ENCODE data around the gene SOX6.

DNA sequence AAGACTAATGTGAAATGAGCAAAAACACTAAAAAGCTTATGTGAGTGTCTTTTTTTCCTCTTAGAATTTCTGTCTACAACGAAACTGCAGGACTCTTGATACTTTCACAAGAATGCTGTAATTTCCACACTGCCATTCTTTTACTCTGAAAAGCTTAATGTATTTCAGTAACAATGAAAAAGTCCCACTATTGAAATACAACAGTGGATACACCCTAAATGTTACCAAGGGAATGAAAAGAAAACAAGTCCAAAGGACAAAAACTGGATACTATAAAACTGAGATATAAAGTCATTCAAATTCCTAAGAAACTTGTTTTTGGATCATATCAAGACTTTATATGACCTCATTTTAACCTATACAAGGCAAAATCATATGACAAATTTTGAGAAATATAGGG lies 77.4 kb downstream of the SOX6 start:
- TF ChIP-seq, protein P1, sequence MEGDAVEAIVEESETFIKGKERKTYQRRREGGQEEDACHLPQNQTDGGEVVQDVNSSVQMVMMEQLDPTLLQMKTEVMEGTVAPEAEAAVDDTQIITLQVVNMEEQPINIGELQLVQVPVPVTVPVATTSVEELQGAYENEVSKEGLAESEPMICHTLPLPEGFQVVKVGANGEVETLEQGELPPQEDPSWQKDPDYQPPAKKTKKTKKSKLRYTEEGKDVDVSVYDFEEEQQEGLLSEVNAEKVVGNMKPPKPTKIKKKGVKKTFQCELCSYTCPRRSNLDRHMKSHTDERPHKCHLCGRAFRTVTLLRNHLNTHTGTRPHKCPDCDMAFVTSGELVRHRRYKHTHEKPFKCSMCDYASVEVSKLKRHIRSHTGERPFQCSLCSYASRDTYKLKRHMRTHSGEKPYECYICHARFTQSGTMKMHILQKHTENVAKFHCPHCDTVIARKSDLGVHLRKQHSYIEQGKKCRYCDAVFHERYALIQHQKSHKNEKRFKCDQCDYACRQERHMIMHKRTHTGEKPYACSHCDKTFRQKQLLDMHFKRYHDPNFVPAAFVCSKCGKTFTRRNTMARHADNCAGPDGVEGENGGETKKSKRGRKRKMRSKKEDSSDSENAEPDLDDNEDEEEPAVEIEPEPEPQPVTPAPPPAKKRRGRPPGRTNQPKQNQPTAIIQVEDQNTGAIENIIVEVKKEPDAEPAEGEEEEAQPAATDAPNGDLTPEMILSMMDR (IDR thresholded peaks at IDR 0.05; ENCODE audit: low read length) = no peak
- TF ChIP-seq EZH2 (optimal IDR thresholded peaks at IDR 0.05; ENCODE audit: low read depth, low read length) (no peak), EZH2phosphoT487 (IDR thresholded peaks at IDR 0.05; ENCODE audit: low read length) (no peak)

Measured in MM.1S (cell line).